Thoracic aorta (tissue), 2 donors: Measurements from ENCODE around the gene CHPT1. TPM values are rescaled to one million over a fixed set of nuclear protein-coding genes. Genes with fewer than 3 reads are reported as not detected.

Experiments used
- ATAC-seq: fragments of 150-250 bp; one replicate; pipeline ENCODE4 v1.8.0; 2017; ENCODE audit warnings: low read depth; ENCODE audit not compliant: insufficient number of reproducible peaks, low FRiP score
- DNase-seq: peaks from one replicate; pipeline ENCODE4 v3.0.0-alpha.2; 2020; ENCODE audit warnings: low spot score
- H3K27ac ChIP-seq, 2 donors: fragments of 200-600 bp; sonication (generic); 1 replicate in 1 of 2; 2 replicates in 1 of 2; pipeline ENCODE4 v1.5.1; 2016; ENCODE audit warnings: mild to moderate bottlenecking in 2 of 2, moderate library complexity in 2 of 2
- H3K27me3 ChIP-seq: fragments of 200-600 bp; sonication (generic); replicated peaks from 2 replicates; pipeline ENCODE4 v1.6.0; 2016; ENCODE audit warnings: mild to moderate bottlenecking; ENCODE audit not compliant: insufficient read depth
- H3K36me3 ChIP-seq: fragments of 200-600 bp; sonication (generic); one replicate; pipeline ENCODE4 v1.5.1; 2016
- H3K4me1 ChIP-seq, 2 donors: fragments of 200-600 bp; sonication (generic); 1 replicate in 1 of 2; 2 replicates in 1 of 2; pipeline versions ENCODE4 v1.5.1 to v1.6.0; 2016; ENCODE audit warnings: low read depth in 2 of 2, mild to moderate bottlenecking in 1 of 2; ENCODE audit not compliant: control insufficient read depth in 1 of 2
- H3K4me3 ChIP-seq: fragments of 200-600 bp; sonication (generic); 2 replicates; pipeline ENCODE4 v1.5.1; 2016; ENCODE audit warnings: mild to moderate bottlenecking
- H3K9me3 ChIP-seq: fragments of 200-600 bp; sonication (generic); 2 replicates; pipeline ENCODE4 v1.5.1; 2016
- CTCF ChIP-seq: fragments of 200-600 bp; sonication (generic); IDR thresholded peaks from one replicate; pipeline ENCODE4 v1.5.1; 2019; ENCODE audit warnings: antibody characterized with exemption
- total RNA-seq, 2 donors: library from RNA; depleted of rRNA; stranded (reverse); fragments of >200 nt; gene quantifications; one replicate each; pipeline versions ENCODE4 v1.1.0 to v1.2.3, GENCODE V29; 2016

The CHPT1 gene
- total RNA-seq, 2 donors from 2014 or later, result 47.6 to 64.2 TPM

GRCh38 chr12:101746661-101747060 is 49.2 kb downstream of the CHPT1 start:
- Histone ChIP-seq H3K27me3 (no peaks in the 10 kb centered on the region), H3K36me3 (peaks cover 14% of the 10 kb centered on the region), H3K27ac (no peak overlapping the region), H3K9me3 (no peaks in the 10 kb centered on the region), H3K4me1 (no peaks in the 10 kb centered on the region), H3K4me3 (no peak overlapping the region)
- ATAC-seq (no peak), DNase-seq (no peak)
- no peak for TF ChIP-seq CTCF

- ATAC-seq (no peak), DNase-seq (no peak)
- peaks cover 21% of the 10 kb centered on the region for H3K36me3 ChIP-seq
- no peaks in the 10 kb centered on the region for H3K4me1 ChIP-seq
- no peaks in the 10 kb centered on the region for H3K27me3 ChIP-seq
- no peak overlapping the region for H3K4me3 ChIP-seq
- no peaks in the 10 kb centered on the region for H3K9me3 ChIP-seq
- TF ChIP-seq CTCF, result no peak
- H3K27ac ChIP-seq, result no peak overlapping the region
Observed at GRCh38 chr12:101747697-101748096, 50.3 kb downstream of the CHPT1 start.

DNA sequence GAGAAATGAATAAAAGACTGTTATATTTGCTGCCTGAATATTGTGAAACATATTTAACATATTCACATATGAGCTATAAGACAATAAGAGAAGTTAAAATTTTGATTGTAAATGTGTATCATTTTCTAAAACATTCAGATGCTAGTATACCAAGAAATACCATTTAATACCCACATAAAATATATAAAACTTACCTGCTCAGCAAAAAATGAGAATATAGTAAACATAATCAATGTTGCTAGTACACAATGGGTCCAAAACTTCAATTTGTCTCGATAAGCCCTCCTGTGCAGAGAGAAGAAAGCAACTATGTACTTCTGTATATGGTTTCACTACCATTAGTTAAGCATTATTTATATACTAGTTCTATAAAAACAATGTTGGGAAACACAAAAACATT is 51.5 kb downstream of the CHPT1 start:
- Histone ChIP-seq H3K36me3 (peaks cover 20% of the 10 kb centered on the region), H3K4me3 (no peak overlapping the region), H3K9me3 (no peaks in the 10 kb centered on the region), H3K27ac (no peak overlapping the region), H3K4me1 (no peaks in the 10 kb centered on the region), H3K27me3 (no peaks in the 10 kb centered on the region)
- no peak for ATAC-seq
- TF ChIP-seq CTCF, result no peak
- no peak for DNase-seq

DNA sequence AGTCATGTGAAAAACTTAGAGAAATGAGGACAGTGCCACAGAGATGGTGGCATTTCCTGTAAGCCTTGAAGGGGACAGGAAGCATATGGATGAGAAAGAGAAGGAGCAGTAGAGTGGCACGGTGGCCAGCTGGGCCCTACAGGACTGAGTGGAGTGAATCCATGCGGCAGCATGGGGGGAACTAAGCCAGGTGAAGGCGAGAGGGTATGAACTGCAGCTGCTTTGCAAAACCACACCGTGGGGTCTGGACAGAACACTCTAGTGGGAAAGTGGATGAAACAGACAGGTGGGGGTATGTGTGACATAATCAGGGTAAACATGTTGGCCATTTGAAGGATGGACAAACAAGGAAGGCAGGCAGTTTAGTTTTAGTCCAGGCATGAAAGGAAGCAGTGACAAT is 52.2 kb downstream of the CHPT1 start:
- no peak for ATAC-seq
- no peaks in the 10 kb centered on the region for H3K4me1 ChIP-seq
- H3K27me3 ChIP-seq, result no peaks in the 10 kb centered on the region
- H3K36me3 ChIP-seq, result peaks cover 20% of the 10 kb centered on the region
- H3K27ac ChIP-seq, result no peak overlapping the region
- no peak overlapping the region for H3K4me3 ChIP-seq
- no peak for TF ChIP-seq CTCF
- DNase-seq, result no peak
- no peaks in the 10 kb centered on the region for H3K9me3 ChIP-seq

GRCh38 chr12:101750152-101750551 is 52.7 kb downstream of the CHPT1 start:
- ATAC-seq, result no peak
- H3K27me3 ChIP-seq, result no peaks in the 10 kb centered on the region

More at GRCh38 chr12:101750152-101750551, 52.7 kb downstream of the CHPT1 start:
- peaks cover 20% of the 10 kb centered on the region for H3K36me3 ChIP-seq
- no peak for TF ChIP-seq CTCF
- no peaks in the 10 kb centered on the region for H3K4me1 ChIP-seq
- H3K27ac ChIP-seq, result no peak overlapping the region
- no peaks in the 10 kb centered on the region for H3K9me3 ChIP-seq
- DNase-seq, result no peak
- no peak overlapping the region for H3K4me3 ChIP-seq
